Measurements from ENCODE around the gene RTN4R.
"Not testable (repeated sequence)": the region's sequence is repeated elsewhere in the genome, so short reads cannot be mapped to it uniquely, and the experiment has no call there.

GRCh38 chr22:20269201-20269600, 1.1 kb upstream of the RTN4R start:
- not testable (repeated sequence) for TF ChIP-seq CTCF (conservative IDR thresholded peaks at IDR 0.05; ENCODE audit: low read depth, low read length); EZH2 (IDR thresholded peaks at IDR 0.05; ENCODE audit: borderline replicate concordance, low read depth, low read length, poor library complexity, severe bottlenecking)

Data from A673 (cell line).